Caco-2 (cell line): ENCODE measurements around the gene IPO11. TPM values are rescaled to one million over a fixed set of nuclear protein-coding genes. Genes with fewer than 3 reads are reported as not detected.

Experiments
- BruUV-seq: library from RNA; stranded (reverse); fragments of 400-500 nt; replicated peaks from 2 replicates; lab custom pipeline; 2021; lab: Mats Ljungman, UMichigan
- CTCF ChIA-PET: fragments of 300-600 bp; sonication (Branson Sonifier 250); formaldehyde crosslinking; loops from one replicate; lab custom pipeline; 2022; ENCODE audit warnings: antibody characterized with exemption; lab: Charles Lee
- POLR2A ChIA-PET: fragments of 300-600 bp; sonication (Branson Sonifier 250); formaldehyde crosslinking; loops from one replicate; lab custom pipeline; 2022; ENCODE audit warnings: antibody characterized with exemption; lab: Charles Lee
- DNase-seq, 2 experiments: peaks; one replicate each; pipeline versions ENCODE4 v3.0.0 to v3.0.0-alpha.2; 2020 to 2022
- H3K27me3 ChIP-seq: replicated peaks from 2 replicates; pipeline ENCODE4 v1.6.0; 2011; ENCODE audit warnings: low read length; ENCODE audit not compliant: control insufficient read depth, insufficient read depth
- H3K36me3 ChIP-seq: 2 replicates; pipeline ENCODE4 v1.5.1; 2011; ENCODE audit warnings: low read length; ENCODE audit not compliant: control insufficient read depth, insufficient read depth
- H3K4me1 ChIP-seq: fragments of 250-450 bp; sonication (Bioruptor Pico); 2 replicates; pipeline ENCODE4 v1.5.1; 2020; ENCODE audit warnings: mild to moderate bottlenecking
- H3K4me3 ChIP-seq: 2 replicates; pipeline ENCODE4 v1.5.1; 2011; ENCODE audit warnings: low read depth, mild to moderate bottlenecking, control low read depth, low read length
- H3K9me3 ChIP-seq: fragments of 250-450 bp; sonication (Bioruptor Pico); 2 replicates; pipeline ENCODE4 v1.5.1; 2020; ENCODE audit warnings: mild to moderate bottlenecking, moderate library complexity
- H3K27ac Mint-ChIP-seq: one replicate; pipeline ENCODE4 v1.8.0; 2022; ENCODE audit warnings: mixed read lengths; ENCODE audit not compliant: unreplicated experiment
- H3K27me3 Mint-ChIP-seq: one replicate; pipeline ENCODE4 v1.8.0; 2022; ENCODE audit warnings: mixed read lengths; ENCODE audit not compliant: insufficient read depth, unreplicated experiment
- H3K36me3 Mint-ChIP-seq: one replicate; pipeline ENCODE4 v1.8.0; 2022; ENCODE audit warnings: mild to moderate bottlenecking, mixed read lengths; ENCODE audit not compliant: insufficient read depth, unreplicated experiment
- H3K4me1 Mint-ChIP-seq: one replicate; pipeline ENCODE4 v1.8.0; 2022; ENCODE audit warnings: low read depth, mixed read lengths; ENCODE audit not compliant: unreplicated experiment
- H3K4me3 Mint-ChIP-seq: one replicate; pipeline ENCODE4 v1.8.0; 2022; ENCODE audit warnings: mild to moderate bottlenecking, moderate library complexity, mixed read lengths; ENCODE audit not compliant: unreplicated experiment
- H3K9me3 Mint-ChIP-seq: one replicate; pipeline ENCODE4 v1.8.0; 2022; ENCODE audit warnings: mixed read lengths; ENCODE audit not compliant: unreplicated experiment
- CTCF ChIP-seq, 2 experiments: fragments of 200-600 bp in 1 of 2; IDR thresholded peaks; 1 replicate in 1 of 2; 2 replicates in 1 of 2; pipeline versions ENCODE4 v1.5.1 to v1.8.0; 2011 to 2022; ENCODE audit warnings: antibody characterized with exemption in 1 of 2, control low read depth in 1 of 2, inconsistent platforms in 1 of 2, low read depth in 1 of 2, low read length in 1 of 2, mild to moderate bottlenecking in 1 of 2, moderate library complexity in 1 of 2; ENCODE audit not compliant: insufficient read depth in 1 of 2, severe bottlenecking in 1 of 2, unreplicated experiment in 1 of 2
- intact Hi-C: fragments of 100-400 bp; cut with micrococcal nuclease; formaldehyde crosslinking; loops from one replicate; pipeline ENCODE4 v1.10.0; 2022; ENCODE audit not compliant: unreplicated experiment
- total RNA-seq: library from RNA; stranded (reverse); gene quantifications from 2 replicates; pipeline ENCODE4 v1.2.3, GENCODE V29; 2022

The IPO11 gene
- total RNA-seq, 1 experiment from 2014 or later: 54.1 TPM

GRCh38 chr5:62419609-62420008 is 7.0 kb downstream of the IPO11 start:
- no peak overlapping the region for H3K4me3 Mint-ChIP-seq
- CTCF ChIA-PET: interaction anchor here (0.6 kb wide), 1 partner anchor 212 kb away, joined by 3 read pairs; no protein-coding TSS in a partner anchor
- peaks cover 7% of the 10 kb centered on the region for H3K4me1 Mint-ChIP-seq
- Histone ChIP-seq H3K4me3 (no peak overlapping the region), H3K36me3 (no peaks in the 10 kb centered on the region), H3K4me1 (peaks cover 10% of the 10 kb centered on the region; the same call in 1 of the 2 replicates), H3K9me3 (no peaks in the 10 kb centered on the region), H3K27me3 (no peaks in the 10 kb centered on the region)
- H3K27ac Mint-ChIP-seq: no peak overlapping the region
- no peak for TF ChIP-seq CTCF (IDR thresholded peaks at IDR 0.05; ENCODE audit: insufficient read depth in 1 of 2, low read depth in 1 of 2, low read length in 1 of 2, severe bottlenecking in 1 of 2, unreplicated experiment in 1 of 2)
- H3K36me3 Mint-ChIP-seq: peaks cover 4% of the 10 kb centered on the region
- no TSS peak for BruUV-seq
- no peak for DNase-seq
- H3K9me3 Mint-ChIP-seq: no peaks in the 10 kb centered on the region
- POLR2A ChIA-PET: interaction anchor here (1.2 kb wide), 1 partner anchor 16 kb away, joined by 3 read pairs; the partner anchor contains the start of gene DIMT1
- no peaks in the 10 kb centered on the region for H3K27me3 Mint-ChIP-seq
- intact Hi-C loops: no loop called here

GRCh38 chr5:62421414-62421813 is 8.9 kb downstream of the IPO11 start:
- no peak overlapping the region for H3K27ac Mint-ChIP-seq
- H3K9me3 Mint-ChIP-seq: no peaks in the 10 kb centered on the region
- CTCF ChIA-PET: no interaction called here
- H3K27me3 ChIP-seq: no peaks in the 10 kb centered on the region
- peaks cover 7% of the 10 kb centered on the region for H3K4me1 Mint-ChIP-seq
- BruUV-seq: no TSS peak
- H3K4me3 Mint-ChIP-seq: no peak overlapping the region
- no peaks in the 10 kb centered on the region for H3K27me3 Mint-ChIP-seq
- no peaks in the 10 kb centered on the region for H3K9me3 ChIP-seq
- no peak for TF ChIP-seq CTCF (IDR thresholded peaks at IDR 0.05; ENCODE audit: insufficient read depth in 1 of 2, low read depth in 1 of 2, low read length in 1 of 2, severe bottlenecking in 1 of 2, unreplicated experiment in 1 of 2)
- intact Hi-C loops: no loop called here
- no peak overlapping the region for H3K4me3 ChIP-seq
- POLR2A ChIA-PET: no interaction called here
- peaks cover 10% of the 10 kb centered on the region; the same call in 1 of the 2 replicates for H3K4me1 ChIP-seq
- H3K36me3 Mint-ChIP-seq: peaks cover 5% of the 10 kb centered on the region
- no peak for DNase-seq
- H3K36me3 ChIP-seq: no peaks in the 10 kb centered on the region

GRCh38 chr5:62424763-62425162 is 12.2 kb downstream of the IPO11 start:
- Mint-ChIP-seq H3K9me3 (no peaks in the 10 kb centered on the region), H3K27ac (no peak overlapping the region), H3K36me3 (peaks cover 18% of the 10 kb centered on the region), H3K4me1 (peaks cover 7% of the 10 kb centered on the region), H3K4me3 (no peak overlapping the region), H3K27me3 (no peaks in the 10 kb centered on the region)
- DNase-seq: no peak
- intact Hi-C loops: no loop called here
- CTCF ChIA-PET: no interaction called here
- no peak for TF ChIP-seq CTCF (IDR thresholded peaks at IDR 0.05; ENCODE audit: insufficient read depth in 1 of 2, low read depth in 1 of 2, low read length in 1 of 2, severe bottlenecking in 1 of 2, unreplicated experiment in 1 of 2)
- H3K36me3 ChIP-seq: no peaks in the 10 kb centered on the region
- no peaks in the 10 kb centered on the region for H3K9me3 ChIP-seq
- POLR2A ChIA-PET: no interaction called here
- BruUV-seq: no TSS peak
- H3K27me3 ChIP-seq: no peaks in the 10 kb centered on the region
- no peak overlapping the region for H3K4me3 ChIP-seq
- peaks cover 10% of the 10 kb centered on the region; the same call in 1 of the 2 replicates for H3K4me1 ChIP-seq
